AG04450 (cell line): ENCODE measurements around the gene PRRC2B. TPM values are rescaled to one million over a fixed set of nuclear protein-coding genes. Genes with fewer than 3 reads are reported as not detected.
"Not testable (repeated sequence)": the region's sequence is repeated elsewhere in the genome, so short reads cannot be mapped to it uniquely, and the experiment has no call there.

Source experiments
- CTCF ChIA-PET: fragments of 300-600, 350-600 bp; formaldehyde crosslinking; extraction: SDS; loops from one replicate; lab custom pipeline; 2022; ENCODE audit warnings: antibody characterized with exemption, inconsistent platforms; lab: Charles Lee
- POLR2A ChIA-PET: fragments of 350-600 bp; formaldehyde crosslinking; extraction: SDS; loops from one replicate; lab custom pipeline; 2021; ENCODE audit warnings: antibody characterized with exemption, inconsistent platforms; lab: Yijun Ruan, JAX
- DNase-seq: peaks from one replicate; pipeline ENCODE4 v3.0.0-alpha.2; 2011; ENCODE audit warnings: low read depth, low spot score
- H3K27ac ChIP-seq: one replicate; pipeline ENCODE4 v1.5.1; 2012; ENCODE audit warnings: low read depth, low read length, control low read depth
- H3K27me3 ChIP-seq: one replicate; pipeline ENCODE4 v1.6.0; 2012; ENCODE audit warnings: low read length; ENCODE audit not compliant: control insufficient read depth, insufficient read depth
- H3K4me3 ChIP-seq: 2 replicates; pipeline ENCODE4 v1.5.1; 2011; ENCODE audit warnings: mild to moderate bottlenecking, low read depth, low read length, control low read depth
- H3K9me3 ChIP-seq: 2 replicates; pipeline ENCODE4 v1.5.1; 2012; ENCODE audit warnings: low read length; ENCODE audit not compliant: control insufficient read depth, insufficient read depth
- CTCF ChIP-seq: IDR thresholded peaks from 2 replicates; pipeline ENCODE4 v1.5.1; 2011; ENCODE audit warnings: low read depth, low read length, control low read depth, inconsistent platforms
- polyA plus RNA-seq: library from polyadenylated mRNA; depleted of rRNA; stranded (reverse); fragments of >200 nt; gene quantifications from 2 replicates; pipeline ENCODE4 v1.2.3, GENCODE V29; 2011; rRNA removed
- small RNA-seq: library from RNA; depleted of rRNA; stranded (forward); fragments of <200 nt; gene quantifications from one replicate; pipeline ENCODE3, GENCODE V24; 2012; ENCODE audit warnings: low read depth; ENCODE audit not compliant: insufficient read length

The PRRC2B gene
- polyA plus RNA-seq, 1 experiment: 31.8 TPM

DNA sequence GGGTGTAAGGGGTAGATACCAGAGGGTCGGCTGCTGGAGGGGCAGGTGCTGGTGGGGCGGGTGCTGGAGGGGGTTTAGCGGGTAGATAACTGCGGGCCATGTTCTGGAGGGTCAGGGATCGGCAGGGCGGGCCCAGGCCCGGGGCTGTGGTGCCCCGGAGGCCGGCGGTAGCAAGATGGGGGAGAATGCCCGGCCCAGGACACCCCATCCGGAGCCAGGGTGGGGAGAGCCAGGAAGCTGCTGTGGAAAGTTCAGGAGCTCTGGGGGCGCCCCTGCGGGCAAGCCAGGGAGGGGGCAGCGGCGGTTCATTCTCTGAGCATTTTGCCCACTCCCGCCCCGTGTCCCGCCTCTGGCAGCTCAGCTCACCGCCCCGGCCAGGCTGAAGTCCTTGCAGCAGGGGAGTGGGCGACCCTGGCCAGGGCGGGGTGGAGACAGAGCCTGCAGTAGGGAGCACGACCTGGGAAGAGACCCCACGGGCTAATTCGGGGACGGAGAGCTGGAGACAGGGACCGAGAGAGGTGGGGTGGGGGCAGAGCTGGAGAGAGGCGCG is 152.0 kb downstream of the PRRC2B start:
- POLR2A ChIA-PET: interaction anchor here (0.6 kb wide), 1 partner anchor 173 kb away, joined by 4 read pairs; no protein-coding TSS in a partner anchor
- H3K9me3 ChIP-seq: peaks cover 42% of the 10 kb centered on the region
- TF ChIP-seq CTCF: no peak
- no peak overlapping the region for H3K27ac ChIP-seq
- no peak for DNase-seq
- CTCF ChIA-PET: no interaction called here
- H3K4me3 ChIP-seq: no peak overlapping the region
- peaks cover 51% of the 10 kb centered on the region for H3K27me3 ChIP-seq

GRCh38 chr9:131546336-131547084 is 152.6 kb downstream of the PRRC2B start:
- H3K9me3 ChIP-seq: peaks cover 42% of the 10 kb centered on the region
- H3K27me3 ChIP-seq: peaks cover 51% of the 10 kb centered on the region
- peak; percentile 9; the same call in 1 of the 2 replicates for TF ChIP-seq CTCF
- H3K27ac ChIP-seq: no peak overlapping the region
- H3K4me3 ChIP-seq: peak overlapping the region; percentile 45
- ChIA-PET CTCF (no interaction called here), POLR2A (interaction anchor here (0.6 to 0.7 kb wide), 2 partner anchors 168 to 173 kb away, joined by 4 to 9 read pairs; no protein-coding TSS in a partner anchor)
- no peak for DNase-seq

GRCh38 chr9:131549186-131549585 is 155.3 kb downstream of the PRRC2B start:
- POLR2A ChIA-PET, H3K4me3 ChIP-seq, H3K27ac ChIP-seq, DNase-seq, CTCF ChIA-PET: not testable (repeated sequence)
- Histone ChIP-seq H3K27me3 (peaks cover 66% of the 10 kb centered on the region), H3K9me3 (peaks cover 31% of the 10 kb centered on the region)

Small RNAs within 50 kb of the gene (small RNA-seq; reads per million reads assigned to genes)
- not detected for gene SNORD62A
- gene SNORD62B: not detected

Other genes starting within 250 kb of the PRRC2B start
- 0.26 and 0.40 TPM in 2 replicates for gene FAM78A, start 117.6 kb upstream of the PRRC2B start, polyA plus RNA-seq
- 0.57 and 0.76 TPM in 2 replicates for gene PLPP7, start 104.4 kb upstream of the PRRC2B start, polyA plus RNA-seq
- gene POMT1, start 108.8 kb downstream of the PRRC2B start, polyA plus RNA-seq: 23.8 and 23.9 TPM in 2 replicates
- gene UCK1, start 137.2 kb downstream of the PRRC2B start, polyA plus RNA-seq: 19.1 and 19.9 TPM in 2 replicates
- gene PRRT1B, start 151.4 kb downstream of the PRRC2B start, polyA plus RNA-seq: not detected in 2 replicates